K562 (cell line): ENCODE results near the gene USP22. TPM values are rescaled to one million over a fixed set of nuclear protein-coding genes. Genes with fewer than 3 reads are reported as not detected.
A peak's percentile ranks its signal among the peaks of the same experiment; 100 is the strongest.

Experiments
- CBX1 ChIP-seq: sonication (generic); IDR thresholded peaks from 2 replicates; pipeline ENCODE4 v1.6.1; 2016; ENCODE audit warnings: antibody characterized with exemption, low read depth, mild to moderate bottlenecking
- CCAR2 ChIP-seq: fragments of 200-400 bp; formaldehyde crosslinking; IDR thresholded peaks from 2 replicates; pipeline ENCODE4 v1.6.1; 2017; ENCODE audit warnings: mild to moderate bottlenecking, low read depth, low read length
- ELF4 ChIP-seq: fragments of 450-650 bp; formaldehyde crosslinking; IDR thresholded peaks from 2 replicates; pipeline ENCODE4 v1.4.0; 2022; ENCODE audit warnings: missing genetic modification characterization
- FOS ChIP-seq: IDR thresholded peaks from 3 replicates; pipeline ENCODE4 v1.6.1; 2011; ENCODE audit not compliant: insufficient read length; ENCODE audit errors: extremely low read depth
- GTF2E2 ChIP-seq: fragments of 200-800 bp; sonication (Bioruptor generic); IDR thresholded peaks from 2 replicates; pipeline ENCODE4 v1.6.1; 2016; ENCODE audit warnings: missing genetic modification characterization, missing compliant biosample characterization
- HDAC1 ChIP-seq, 2 experiments: fragments of 450-650 bp; IDR thresholded peaks; 2 replicates each; pipeline ENCODE4 v1.6.1; 2016 to 2017; ENCODE audit warnings: inconsistent platforms in 1 of 2, mild to moderate bottlenecking in 1 of 2, moderate library complexity in 1 of 2
- MTF1 ChIP-seq: fragments of 250-450 bp; sonication (Bioruptor Pico); IDR thresholded peaks from 2 replicates; pipeline ENCODE4 v1.9.0; 2021; ENCODE audit warnings: moderate library complexity, mild to moderate bottlenecking, inconsistent platforms, borderline replicate concordance
- PHF21A ChIP-seq: fragments of 450-650 bp; IDR thresholded peaks from 2 replicates; pipeline ENCODE4 v1.6.1; 2017; ENCODE audit warnings: low read depth, borderline replicate concordance
- PHTF2 ChIP-seq: fragments of 250-450 bp; sonication (Bioruptor Pico); IDR thresholded peaks from 2 replicates; pipeline ENCODE4 v1.5.0; 2021; ENCODE audit warnings: mild to moderate bottlenecking
- RBM39 ChIP-seq: fragments of 200-400 bp; formaldehyde crosslinking; optimal IDR thresholded peaks from 2 replicates; pipeline ENCODE3; 2018; ENCODE audit warnings: low read depth, low read length
- SIN3B ChIP-seq: fragments of 450-650 bp; IDR thresholded peaks from 2 replicates; pipeline ENCODE4 v1.6.1; 2017; ENCODE audit warnings: low read depth, mild to moderate bottlenecking, moderate library complexity
- SP2 ChIP-seq: IDR thresholded peaks from 2 replicates; pipeline ENCODE4 v1.6.1; 2011; ENCODE audit warnings: mild to moderate bottlenecking, low read depth, low read length, moderate library complexity; ENCODE audit not compliant: poor library complexity, severe bottlenecking; ENCODE audit errors: extremely low read depth
- SREBF1 ChIP-seq: fragments of 150-350 bp; IDR thresholded peaks from 2 replicates; pipeline ENCODE4 v1.6.1; 2014; ENCODE audit warnings: antibody characterized with exemption, low read depth, low read length, borderline replicate concordance
- TARDBP ChIP-seq: fragments of 450-650 bp; IDR thresholded peaks from 2 replicates; pipeline ENCODE4 v1.6.1; 2016
- ZBTB7A ChIP-seq: IDR thresholded peaks from 2 replicates; pipeline ENCODE4 v1.6.1; 2011; ENCODE audit warnings: low read depth, mild to moderate bottlenecking, low read length, moderate library complexity, borderline replicate concordance; ENCODE audit not compliant: control insufficient read depth
- ZNF436 ChIP-seq: fragments of 250-450, 450-650 bp; sonication (Bioruptor Pico); formaldehyde crosslinking; IDR thresholded peaks from 2 replicates; pipeline ENCODE4 v1.7.0; 2020; ENCODE audit warnings: mild to moderate bottlenecking
- ZNF644 ChIP-seq: fragments of 200-800 bp; sonication (Bioruptor generic); IDR thresholded peaks from 2 replicates; pipeline ENCODE4 v1.6.1; 2016; ENCODE audit warnings: low read depth, missing genetic modification characterization, missing compliant biosample characterization
- ZNF717 ChIP-seq: fragments of 250-450 bp; sonication (Bioruptor Pico); IDR thresholded peaks from 2 replicates; pipeline ENCODE4 v1.5.0; 2021
- polyA plus RNA-seq, 8 experiments: library from polyadenylated mRNA; depleted of rRNA in 4 of 8; stranded (reverse) in 5 of 8; unstranded in 3 of 8; fragments of >200 nt; fragmentation: Nextera tagmentation in 2 of 8; fragmentation: Illumina TruSeq in 1 of 8; extraction: Ambion mirVana in 2 of 8; extraction: Trizol in 1 of 8; gene quantifications; 2 replicates each; pipeline versions ENCODE4 v1.2.1 to v1.2.3, GENCODE V29; 2011 to 2014; ENCODE audit warnings: inconsistent platforms in 1 of 8, missing spikeins in 1 of 8
- total RNA-seq, 7 experiments: library from RNA; depleted of rRNA in 6 of 7; stranded (reverse); fragments of >200 nt in 6 of 7; fragmentation: Illumina TruSeq in 2 of 7; extraction: Trizol in 2 of 7; gene quantifications; 2 replicates each; pipeline versions ENCODE4 v1.2.1 to v1.2.3, GENCODE V29; 2011 to 2021; ENCODE audit warnings: low replicate concordance in 1 of 7
- TF ChIP-seq, protein P1 (sequence below), 2 experiments: IDR thresholded peaks; 2 replicates each; pipeline ENCODE4 v1.6.1; 2012; ENCODE audit warnings: improper control_type of control experiment in 2 of 2, low read depth in 2 of 2, low read length in 2 of 2, borderline replicate concordance in 1 of 2
- TF ChIP-seq, protein P2 (sequence below), 2 experiments: fragments of 450-650 bp in 1 of 2; sonication (generic) in 1 of 2; formaldehyde crosslinking; conservative IDR thresholded peaks; 2 replicates each; pipeline versions ENCODE4 v1.4.0 to v1.8.1; 2020 to 2022; ENCODE audit warnings: mild to moderate bottlenecking in 1 of 2, missing genetic modification reagents in 1 of 2
- TF ChIP-seq, protein P3 (sequence below), 2 experiments: fragments of 450-650 bp; conservative IDR thresholded peaks; 2 replicates each; pipeline ENCODE4 v1.6.1; 2017; ENCODE audit warnings: mild to moderate bottlenecking in 2 of 2, moderate library complexity in 2 of 2
- TF ChIP-seq, protein P4 (sequence below): sonication (generic); formaldehyde crosslinking; IDR thresholded peaks from 2 replicates; pipeline ENCODE4 v1.8.0; 2022; ENCODE audit warnings: mild to moderate bottlenecking, low read depth, missing genetic modification reagents

Gene USP22
- total and polyA plus RNA-seq, 9 of the 15 experiments (the other 6 are each of a cell fraction or from before 2014, with no cell fraction given): 6.5 to 113 (median 58.9) TPM

DNA sequence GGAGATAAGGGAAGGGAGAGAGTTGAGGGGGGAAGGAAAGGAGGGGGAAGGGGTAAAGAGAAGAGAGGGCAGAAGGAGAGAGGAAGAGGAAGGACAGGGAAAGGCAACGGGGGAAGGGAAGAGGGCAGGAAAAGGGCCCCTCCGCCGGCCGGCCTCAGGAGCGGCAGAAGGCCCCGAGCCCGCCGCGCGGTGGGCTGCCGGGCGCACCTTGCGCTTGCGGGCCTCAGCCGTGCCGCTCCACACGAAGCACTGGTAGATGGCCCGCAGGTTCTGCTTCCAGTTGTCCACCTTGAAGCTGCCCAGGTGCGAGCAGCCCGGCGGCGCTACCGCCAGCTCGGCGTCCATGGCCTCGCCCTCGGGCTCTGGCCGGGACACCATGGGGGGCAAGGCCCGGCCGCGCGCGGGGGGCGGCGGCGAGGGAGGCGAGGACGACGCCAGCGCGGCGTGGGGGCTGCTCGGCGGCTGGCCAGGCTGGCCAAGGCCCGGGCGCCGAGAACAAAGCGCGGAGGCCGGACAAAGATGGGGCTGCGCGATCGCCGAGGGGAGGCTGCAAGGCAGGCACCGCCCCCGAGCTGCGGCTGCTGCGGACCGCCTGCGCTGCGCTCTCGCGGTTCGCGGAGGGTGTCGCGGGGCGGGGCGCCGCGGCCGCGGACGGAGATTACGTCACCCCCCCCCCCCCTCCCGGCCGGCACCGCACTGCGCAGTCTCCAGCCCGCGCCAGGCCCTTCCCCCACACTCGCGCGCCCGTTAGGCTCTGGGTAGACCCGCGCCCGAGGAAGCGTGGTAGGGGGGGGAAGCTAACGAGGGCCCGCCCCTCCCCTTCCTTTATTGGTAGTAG is at the start of gene USP22 (continued):
- TF ChIP-seq ZBTB7A (peak; percentile 46; the same call in 1 of the 2 replicates), GTF2E2 (tag) (peak; percentile 47; the same call in 1 of the 2 replicates), SP2 (no peak), ELF4 (CRISPR knock-in tag) (no peak), ZNF717 (CRISPR knock-in tag) (no peak), SIN3B (peak; percentile 50; the same call in 1 of the 2 replicates), FOS (no peak), RBM39 (no peak), PHTF2 (CRISPR knock-in tag) (no peak), MTF1 (CRISPR knock-in tag) (no peak), CBX1 (no peak), HDAC1 (IDR thresholded peaks at IDR 0.05) (peak in 1 of 2 experiments; percentile 60; a peak in 1 of 4 replicates), CCAR2 (no peak), TARDBP (no peak), SREBF1 (no peak), PHF21A (no peak), ZNF436 (no peak), ZNF644 (tag) (no peak; the same call in 1 of the 2 replicates)
- TF ChIP-seq, protein P1, sequence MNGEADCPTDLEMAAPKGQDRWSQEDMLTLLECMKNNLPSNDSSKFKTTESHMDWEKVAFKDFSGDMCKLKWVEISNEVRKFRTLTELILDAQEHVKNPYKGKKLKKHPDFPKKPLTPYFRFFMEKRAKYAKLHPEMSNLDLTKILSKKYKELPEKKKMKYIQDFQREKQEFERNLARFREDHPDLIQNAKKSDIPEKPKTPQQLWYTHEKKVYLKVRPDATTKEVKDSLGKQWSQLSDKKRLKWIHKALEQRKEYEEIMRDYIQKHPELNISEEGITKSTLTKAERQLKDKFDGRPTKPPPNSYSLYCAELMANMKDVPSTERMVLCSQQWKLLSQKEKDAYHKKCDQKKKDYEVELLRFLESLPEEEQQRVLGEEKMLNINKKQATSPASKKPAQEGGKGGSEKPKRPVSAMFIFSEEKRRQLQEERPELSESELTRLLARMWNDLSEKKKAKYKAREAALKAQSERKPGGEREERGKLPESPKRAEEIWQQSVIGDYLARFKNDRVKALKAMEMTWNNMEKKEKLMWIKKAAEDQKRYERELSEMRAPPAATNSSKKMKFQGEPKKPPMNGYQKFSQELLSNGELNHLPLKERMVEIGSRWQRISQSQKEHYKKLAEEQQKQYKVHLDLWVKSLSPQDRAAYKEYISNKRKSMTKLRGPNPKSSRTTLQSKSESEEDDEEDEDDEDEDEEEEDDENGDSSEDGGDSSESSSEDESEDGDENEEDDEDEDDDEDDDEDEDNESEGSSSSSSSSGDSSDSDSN (IDR thresholded peaks at IDR 0.05; ENCODE audit: borderline replicate concordance in 1 of 2, low read depth in 2 of 2, low read length in 2 of 2): peak in 1 of 2 experiments; percentile 47; a peak in 1 of 4 replicates
- TF ChIP-seq, protein P2, sequence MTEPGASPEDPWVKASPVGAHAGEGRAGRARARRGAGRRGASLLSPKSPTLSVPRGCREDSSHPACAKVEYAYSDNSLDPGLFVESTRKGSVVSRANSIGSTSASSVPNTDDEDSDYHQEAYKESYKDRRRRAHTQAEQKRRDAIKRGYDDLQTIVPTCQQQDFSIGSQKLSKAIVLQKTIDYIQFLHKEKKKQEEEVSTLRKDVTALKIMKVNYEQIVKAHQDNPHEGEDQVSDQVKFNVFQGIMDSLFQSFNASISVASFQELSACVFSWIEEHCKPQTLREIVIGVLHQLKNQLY (CRISPR knock-in tag; conservative IDR thresholded peaks at IDR 0.05): no peak
- TF ChIP-seq, protein P3, sequence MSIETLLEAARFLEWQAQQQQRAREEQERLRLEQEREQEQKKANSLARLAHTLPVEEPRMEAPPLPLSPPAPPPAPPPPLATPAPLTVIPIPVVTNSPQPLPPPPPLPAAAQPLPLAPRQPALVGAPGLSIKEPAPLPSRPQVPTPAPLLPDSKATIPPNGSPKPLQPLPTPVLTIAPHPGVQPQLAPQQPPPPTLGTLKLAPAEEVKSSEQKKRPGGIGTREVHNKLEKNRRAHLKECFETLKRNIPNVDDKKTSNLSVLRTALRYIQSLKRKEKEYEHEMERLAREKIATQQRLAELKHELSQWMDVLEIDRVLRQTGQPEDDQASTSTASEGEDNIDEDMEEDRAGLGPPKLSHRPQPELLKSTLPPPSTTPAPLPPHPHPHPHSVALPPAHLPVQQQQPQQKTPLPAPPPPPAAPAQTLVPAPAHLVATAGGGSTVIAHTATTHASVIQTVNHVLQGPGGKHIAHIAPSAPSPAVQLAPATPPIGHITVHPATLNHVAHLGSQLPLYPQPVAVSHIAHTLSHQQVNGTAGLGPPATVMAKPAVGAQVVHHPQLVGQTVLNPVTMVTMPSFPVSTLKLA (conservative IDR thresholded peaks at IDR 0.05): no peak
- TF ChIP-seq, protein P4, sequence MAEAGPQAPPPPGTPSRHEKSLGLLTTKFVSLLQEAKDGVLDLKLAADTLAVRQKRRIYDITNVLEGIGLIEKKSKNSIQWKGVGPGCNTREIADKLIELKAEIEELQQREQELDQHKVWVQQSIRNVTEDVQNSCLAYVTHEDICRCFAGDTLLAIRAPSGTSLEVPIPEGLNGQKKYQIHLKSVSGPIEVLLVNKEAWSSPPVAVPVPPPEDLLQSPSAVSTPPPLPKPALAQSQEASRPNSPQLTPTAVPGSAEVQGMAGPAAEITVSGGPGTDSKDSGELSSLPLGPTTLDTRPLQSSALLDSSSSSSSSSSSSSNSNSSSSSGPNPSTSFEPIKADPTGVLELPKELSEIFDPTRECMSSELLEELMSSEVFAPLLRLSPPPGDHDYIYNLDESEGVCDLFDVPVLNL: no peak
